H1 (cell line): Measurements from ENCODE around the gene PHLDA2. TPM values are rescaled to one million over a fixed set of nuclear protein-coding genes. Genes with fewer than 3 reads are reported as not detected.

ENCODE experiments used
- ATF3 ChIP-seq: IDR thresholded peaks from 2 replicates; pipeline ENCODE4 v1.6.1; 2011; ENCODE audit warnings: low read depth, mild to moderate bottlenecking, low read length; ENCODE audit not compliant: insufficient read depth
- BRCA1 ChIP-seq: IDR thresholded peaks from 2 replicates; pipeline ENCODE4 v1.6.1; 2012; ENCODE audit warnings: low read depth, low read length, improper control_type of control experiment
- CHD2 ChIP-seq: IDR thresholded peaks from 2 replicates; pipeline ENCODE4 v1.6.1; 2012; ENCODE audit warnings: low read length, improper control_type of control experiment
- EGR1 ChIP-seq: IDR thresholded peaks from 2 replicates; pipeline ENCODE4 v1.6.1; 2011; ENCODE audit warnings: low read depth, low read length, borderline replicate concordance
- EZH2 ChIP-seq: fragments of 200-600 bp; sonication (generic); IDR thresholded peaks from 2 replicates; pipeline ENCODE4 v1.7.1; 2012; ENCODE audit warnings: low read depth, mild to moderate bottlenecking, moderate library complexity, low read length, inconsistent platforms; ENCODE audit not compliant: severe bottlenecking
- GTF2F1 ChIP-seq: IDR thresholded peaks from 2 replicates; pipeline ENCODE4 v1.6.1; 2012; ENCODE audit warnings: low read depth, low read length, improper control_type of control experiment, borderline replicate concordance
- NANOG ChIP-seq: IDR thresholded peaks from 2 replicates; pipeline ENCODE4 v1.6.1; 2011; ENCODE audit warnings: low read length, low read depth, mild to moderate bottlenecking, inconsistent platforms; ENCODE audit not compliant: insufficient read depth, poor library complexity, severe bottlenecking
- POU5F1 ChIP-seq: IDR thresholded peaks from 2 replicates; pipeline ENCODE4 v1.6.1; 2011; ENCODE audit warnings: low read depth, mild to moderate bottlenecking, low read length, moderate library complexity
- TCF12 ChIP-seq: IDR thresholded peaks from 2 replicates; pipeline ENCODE4 v1.6.1; 2011; ENCODE audit warnings: low read depth, mild to moderate bottlenecking, low read length
- polyA plus RNA-seq, 7 experiments: library from polyadenylated mRNA; depleted of rRNA in 3 of 7; stranded (reverse) in 5 of 7; unstranded in 2 of 7; fragments of >200 nt in 5 of 7; fragments of 200-250 nt in 2 of 7; gene quantifications; 1 replicate in 5 of 7; 2 replicates in 1 of 7; 4 replicates in 1 of 7; pipeline versions ENCODE4 v1.2.1 to v1.2.3, GENCODE V29; 2011 to 2013; ENCODE audit warnings: missing spikeins in 2 of 7, mixed read lengths in 2 of 7
- total RNA-seq: library from RNA; stranded (reverse); fragmentation: NEBNext Ultra II Directional; extraction: Animal tissue kit (Norgen Biotek cat#: 25700); gene quantifications from 2 replicates; pipeline ENCODE4 v1.2.1, GENCODE V29; 2021
- TF ChIP-seq, protein P1 (sequence below): fragments of 300-600 bp; sonication (generic); IDR thresholded peaks from 2 replicates; pipeline ENCODE4 v1.7.1; 2012; ENCODE audit warnings: low read length, moderate library complexity, mild to moderate bottlenecking, inconsistent platforms; ENCODE audit not compliant: insufficient replicate concordance

Gene PHLDA2
- total and polyA plus RNA-seq, 2 of the 8 experiments (the other 6 are each of a cell fraction or from before 2014, with no cell fraction given): 5.2 to 7.6 TPM

DNA sequence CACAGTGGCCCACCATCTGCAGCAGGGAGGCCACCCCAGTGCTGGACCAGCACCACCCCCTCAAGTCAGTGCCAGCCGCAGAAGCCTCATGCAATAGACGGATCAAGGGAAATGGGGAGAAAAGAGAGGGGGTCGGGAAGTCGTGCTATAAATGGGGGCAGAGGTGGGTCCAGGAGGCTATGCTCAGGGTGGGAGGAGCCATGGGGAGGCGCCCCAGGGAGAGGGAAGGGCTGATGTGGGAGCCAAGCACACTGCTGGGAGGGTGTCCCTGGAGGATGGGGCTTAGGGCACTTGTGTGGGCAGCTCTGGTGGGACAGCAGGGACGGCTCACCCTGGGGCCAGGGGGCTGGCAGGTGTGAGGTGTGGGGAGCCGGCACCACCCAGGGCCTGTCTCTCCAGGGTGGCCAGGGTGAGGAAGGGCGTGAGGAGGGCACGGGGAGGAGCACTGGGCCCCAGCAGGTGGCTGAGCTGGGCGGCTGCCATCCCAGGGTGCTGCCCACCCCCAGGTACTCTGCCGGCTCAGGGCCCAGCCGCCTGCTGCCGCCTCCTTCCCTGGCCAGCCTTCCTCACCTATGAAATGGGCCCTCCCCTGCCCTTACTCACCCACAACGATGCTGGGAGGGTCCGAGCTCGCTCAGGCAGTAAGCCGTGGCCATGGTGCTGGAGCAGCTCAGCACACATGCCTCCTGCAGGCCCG lies 18.0 kb downstream of the PHLDA2 start (continued):
- TF ChIP-seq, protein P1, sequence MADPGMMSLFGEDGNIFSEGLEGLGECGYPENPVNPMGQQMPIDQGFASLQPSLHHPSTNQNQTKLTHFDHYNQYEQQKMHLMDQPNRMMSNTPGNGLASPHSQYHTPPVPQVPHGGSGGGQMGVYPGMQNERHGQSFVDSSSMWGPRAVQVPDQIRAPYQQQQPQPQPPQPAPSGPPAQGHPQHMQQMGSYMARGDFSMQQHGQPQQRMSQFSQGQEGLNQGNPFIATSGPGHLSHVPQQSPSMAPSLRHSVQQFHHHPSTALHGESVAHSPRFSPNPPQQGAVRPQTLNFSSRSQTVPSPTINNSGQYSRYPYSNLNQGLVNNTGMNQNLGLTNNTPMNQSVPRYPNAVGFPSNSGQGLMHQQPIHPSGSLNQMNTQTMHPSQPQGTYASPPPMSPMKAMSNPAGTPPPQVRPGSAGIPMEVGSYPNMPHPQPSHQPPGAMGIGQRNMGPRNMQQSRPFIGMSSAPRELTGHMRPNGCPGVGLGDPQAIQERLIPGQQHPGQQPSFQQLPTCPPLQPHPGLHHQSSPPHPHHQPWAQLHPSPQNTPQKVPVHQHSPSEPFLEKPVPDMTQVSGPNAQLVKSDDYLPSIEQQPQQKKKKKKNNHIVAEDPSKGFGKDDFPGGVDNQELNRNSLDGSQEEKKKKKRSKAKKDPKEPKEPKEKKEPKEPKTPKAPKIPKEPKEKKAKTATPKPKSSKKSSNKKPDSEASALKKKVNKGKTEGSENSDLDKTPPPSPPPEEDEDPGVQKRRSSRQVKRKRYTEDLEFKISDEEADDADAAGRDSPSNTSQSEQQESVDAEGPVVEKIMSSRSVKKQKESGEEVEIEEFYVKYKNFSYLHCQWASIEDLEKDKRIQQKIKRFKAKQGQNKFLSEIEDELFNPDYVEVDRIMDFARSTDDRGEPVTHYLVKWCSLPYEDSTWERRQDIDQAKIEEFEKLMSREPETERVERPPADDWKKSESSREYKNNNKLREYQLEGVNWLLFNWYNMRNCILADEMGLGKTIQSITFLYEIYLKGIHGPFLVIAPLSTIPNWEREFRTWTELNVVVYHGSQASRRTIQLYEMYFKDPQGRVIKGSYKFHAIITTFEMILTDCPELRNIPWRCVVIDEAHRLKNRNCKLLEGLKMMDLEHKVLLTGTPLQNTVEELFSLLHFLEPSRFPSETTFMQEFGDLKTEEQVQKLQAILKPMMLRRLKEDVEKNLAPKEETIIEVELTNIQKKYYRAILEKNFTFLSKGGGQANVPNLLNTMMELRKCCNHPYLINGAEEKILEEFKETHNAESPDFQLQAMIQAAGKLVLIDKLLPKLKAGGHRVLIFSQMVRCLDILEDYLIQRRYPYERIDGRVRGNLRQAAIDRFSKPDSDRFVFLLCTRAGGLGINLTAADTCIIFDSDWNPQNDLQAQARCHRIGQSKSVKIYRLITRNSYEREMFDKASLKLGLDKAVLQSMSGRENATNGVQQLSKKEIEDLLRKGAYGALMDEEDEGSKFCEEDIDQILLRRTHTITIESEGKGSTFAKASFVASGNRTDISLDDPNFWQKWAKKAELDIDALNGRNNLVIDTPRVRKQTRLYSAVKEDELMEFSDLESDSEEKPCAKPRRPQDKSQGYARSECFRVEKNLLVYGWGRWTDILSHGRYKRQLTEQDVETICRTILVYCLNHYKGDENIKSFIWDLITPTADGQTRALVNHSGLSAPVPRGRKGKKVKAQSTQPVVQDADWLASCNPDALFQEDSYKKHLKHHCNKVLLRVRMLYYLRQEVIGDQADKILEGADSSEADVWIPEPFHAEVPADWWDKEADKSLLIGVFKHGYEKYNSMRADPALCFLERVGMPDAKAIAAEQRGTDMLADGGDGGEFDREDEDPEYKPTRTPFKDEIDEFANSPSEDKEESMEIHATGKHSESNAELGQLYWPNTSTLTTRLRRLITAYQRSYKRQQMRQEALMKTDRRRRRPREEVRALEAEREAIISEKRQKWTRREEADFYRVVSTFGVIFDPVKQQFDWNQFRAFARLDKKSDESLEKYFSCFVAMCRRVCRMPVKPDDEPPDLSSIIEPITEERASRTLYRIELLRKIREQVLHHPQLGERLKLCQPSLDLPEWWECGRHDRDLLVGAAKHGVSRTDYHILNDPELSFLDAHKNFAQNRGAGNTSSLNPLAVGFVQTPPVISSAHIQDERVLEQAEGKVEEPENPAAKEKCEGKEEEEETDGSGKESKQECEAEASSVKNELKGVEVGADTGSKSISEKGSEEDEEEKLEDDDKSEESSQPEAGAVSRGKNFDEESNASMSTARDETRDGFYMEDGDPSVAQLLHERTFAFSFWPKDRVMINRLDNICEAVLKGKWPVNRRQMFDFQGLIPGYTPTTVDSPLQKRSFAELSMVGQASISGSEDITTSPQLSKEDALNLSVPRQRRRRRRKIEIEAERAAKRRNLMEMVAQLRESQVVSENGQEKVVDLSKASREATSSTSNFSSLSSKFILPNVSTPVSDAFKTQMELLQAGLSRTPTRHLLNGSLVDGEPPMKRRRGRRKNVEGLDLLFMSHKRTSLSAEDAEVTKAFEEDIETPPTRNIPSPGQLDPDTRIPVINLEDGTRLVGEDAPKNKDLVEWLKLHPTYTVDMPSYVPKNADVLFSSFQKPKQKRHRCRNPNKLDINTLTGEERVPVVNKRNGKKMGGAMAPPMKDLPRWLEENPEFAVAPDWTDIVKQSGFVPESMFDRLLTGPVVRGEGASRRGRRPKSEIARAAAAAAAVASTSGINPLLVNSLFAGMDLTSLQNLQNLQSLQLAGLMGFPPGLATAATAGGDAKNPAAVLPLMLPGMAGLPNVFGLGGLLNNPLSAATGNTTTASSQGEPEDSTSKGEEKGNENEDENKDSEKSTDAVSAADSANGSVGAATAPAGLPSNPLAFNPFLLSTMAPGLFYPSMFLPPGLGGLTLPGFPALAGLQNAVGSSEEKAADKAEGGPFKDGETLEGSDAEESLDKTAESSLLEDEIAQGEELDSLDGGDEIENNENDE: no peak
- TF ChIP-seq BRCA1: no peak
- no peak for TF ChIP-seq POU5F1
- TF ChIP-seq CHD2: no peak
- no peak for TF ChIP-seq EZH2
- no peak for TF ChIP-seq ATF3
- no peak for TF ChIP-seq GTF2F1
- no peak for TF ChIP-seq TCF12
- no peak for TF ChIP-seq NANOG
- no peak for TF ChIP-seq EGR1
